ENCODE measurements around the gene ABI2. TPM values are rescaled to one million over a fixed set of nuclear protein-coding genes. Genes with fewer than 3 reads are reported as not detected.

Gene ABI2
- total RNA-seq, 1 donor from 2014 or later, result 101 TPM

DNA sequence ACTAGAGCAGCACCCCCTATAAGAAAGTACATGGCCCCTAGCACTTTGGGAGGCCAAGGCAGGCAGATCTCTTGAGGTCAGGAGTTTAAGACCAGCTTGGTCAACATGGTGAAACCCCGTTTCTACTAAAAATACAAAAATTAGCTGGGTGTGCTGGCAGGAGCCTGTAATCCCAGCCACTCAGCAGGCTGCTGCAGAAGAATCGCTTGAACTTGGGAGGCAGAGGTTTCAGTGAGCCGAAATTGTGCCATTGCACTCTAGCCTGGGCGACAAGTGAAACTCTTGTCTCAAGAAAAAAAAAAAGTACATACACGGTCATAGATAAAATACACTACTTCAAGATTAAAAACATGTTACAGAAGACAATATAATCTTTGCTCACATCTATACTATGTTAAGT lies 143.1 kb downstream of the ABI2 start:
- Mint-ChIP-seq H3K4me1 (ENCODE audit: low read depth, unreplicated experiment) (no peaks in the 10 kb centered on the region), H3K36me3 (ENCODE audit: unreplicated experiment) (no peaks in the 10 kb centered on the region), H3K4me3 (ENCODE audit: unreplicated experiment) (no peak overlapping the region), H3K27me3 (ENCODE audit: unreplicated experiment) (no peaks in the 10 kb centered on the region), H3K9me3 (ENCODE audit: unreplicated experiment) (no peaks in the 10 kb centered on the region), H3K27ac (ENCODE audit: unreplicated experiment) (no peak overlapping the region)
- TF ChIP-seq, protein P1, sequence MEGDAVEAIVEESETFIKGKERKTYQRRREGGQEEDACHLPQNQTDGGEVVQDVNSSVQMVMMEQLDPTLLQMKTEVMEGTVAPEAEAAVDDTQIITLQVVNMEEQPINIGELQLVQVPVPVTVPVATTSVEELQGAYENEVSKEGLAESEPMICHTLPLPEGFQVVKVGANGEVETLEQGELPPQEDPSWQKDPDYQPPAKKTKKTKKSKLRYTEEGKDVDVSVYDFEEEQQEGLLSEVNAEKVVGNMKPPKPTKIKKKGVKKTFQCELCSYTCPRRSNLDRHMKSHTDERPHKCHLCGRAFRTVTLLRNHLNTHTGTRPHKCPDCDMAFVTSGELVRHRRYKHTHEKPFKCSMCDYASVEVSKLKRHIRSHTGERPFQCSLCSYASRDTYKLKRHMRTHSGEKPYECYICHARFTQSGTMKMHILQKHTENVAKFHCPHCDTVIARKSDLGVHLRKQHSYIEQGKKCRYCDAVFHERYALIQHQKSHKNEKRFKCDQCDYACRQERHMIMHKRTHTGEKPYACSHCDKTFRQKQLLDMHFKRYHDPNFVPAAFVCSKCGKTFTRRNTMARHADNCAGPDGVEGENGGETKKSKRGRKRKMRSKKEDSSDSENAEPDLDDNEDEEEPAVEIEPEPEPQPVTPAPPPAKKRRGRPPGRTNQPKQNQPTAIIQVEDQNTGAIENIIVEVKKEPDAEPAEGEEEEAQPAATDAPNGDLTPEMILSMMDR (IDR thresholded peaks at IDR 0.05; ENCODE audit: partially characterized antibody, unreplicated experiment), result no peak
- no peak for DNase-seq

DNA sequence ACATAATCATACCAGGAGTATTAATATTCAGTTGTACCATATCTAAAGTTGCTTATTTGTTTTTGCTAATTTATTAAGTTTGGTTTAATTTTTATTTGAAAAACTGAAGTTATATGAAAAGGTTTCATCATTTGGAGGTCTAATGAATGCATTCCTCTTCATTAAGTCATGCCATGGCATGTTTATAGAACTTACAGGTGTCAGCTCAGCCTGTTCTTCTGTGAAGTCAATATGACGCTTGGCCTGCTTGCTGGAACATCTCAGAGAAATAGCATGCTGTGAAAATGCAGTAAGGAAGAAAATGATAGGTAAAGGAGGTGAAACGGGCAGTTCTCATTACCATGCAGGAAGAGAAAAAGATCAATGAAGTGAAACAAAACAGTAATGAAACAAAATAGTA lies 148.7 kb downstream of the ABI2 start:
- H3K36me3 Mint-ChIP-seq (ENCODE audit: unreplicated experiment), result no peaks in the 10 kb centered on the region
- no peaks in the 10 kb centered on the region for H3K9me3 Mint-ChIP-seq (ENCODE audit: unreplicated experiment)
- H3K4me1 Mint-ChIP-seq (ENCODE audit: low read depth, unreplicated experiment), result no peaks in the 10 kb centered on the region
- TF ChIP-seq, protein P1 (IDR thresholded peaks at IDR 0.05; ENCODE audit: partially characterized antibody, unreplicated experiment), result no peak
- no peaks in the 10 kb centered on the region for H3K27me3 Mint-ChIP-seq (ENCODE audit: unreplicated experiment)
- H3K4me3 Mint-ChIP-seq (ENCODE audit: unreplicated experiment), result no peak overlapping the region
- no peak for DNase-seq
- no peak overlapping the region for H3K27ac Mint-ChIP-seq (ENCODE audit: unreplicated experiment)

DNA sequence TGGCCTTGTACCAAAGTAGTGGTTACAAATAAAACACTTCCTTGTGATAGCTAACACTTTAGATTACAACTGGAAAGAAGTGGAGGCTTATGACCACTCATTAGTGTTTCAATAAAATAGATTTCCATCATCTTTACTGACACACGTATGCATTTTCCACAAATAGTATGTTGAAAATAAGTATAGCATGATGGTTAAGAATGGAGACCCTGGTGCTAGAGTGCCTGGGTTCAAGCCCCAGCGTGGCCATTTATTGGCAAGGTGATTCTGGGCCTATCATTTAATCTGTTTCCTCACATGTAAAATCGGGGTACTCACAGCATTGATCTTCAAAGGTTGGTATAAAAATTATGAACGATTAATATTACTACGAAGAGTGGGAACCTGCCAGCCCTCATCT lies 152.4 kb downstream of the ABI2 start:
- H3K4me3 Mint-ChIP-seq (ENCODE audit: unreplicated experiment), result no peak overlapping the region
- no peaks in the 10 kb centered on the region for H3K27me3 Mint-ChIP-seq (ENCODE audit: unreplicated experiment)
- no peaks in the 10 kb centered on the region for H3K4me1 Mint-ChIP-seq (ENCODE audit: low read depth, unreplicated experiment)
- no peak overlapping the region for H3K27ac Mint-ChIP-seq (ENCODE audit: unreplicated experiment)
- H3K9me3 Mint-ChIP-seq (ENCODE audit: unreplicated experiment), result no peaks in the 10 kb centered on the region
- TF ChIP-seq, protein P1 (IDR thresholded peaks at IDR 0.05; ENCODE audit: partially characterized antibody, unreplicated experiment), result no peak
- DNase-seq, result no peak
- no peaks in the 10 kb centered on the region for H3K36me3 Mint-ChIP-seq (ENCODE audit: unreplicated experiment)

DNA sequence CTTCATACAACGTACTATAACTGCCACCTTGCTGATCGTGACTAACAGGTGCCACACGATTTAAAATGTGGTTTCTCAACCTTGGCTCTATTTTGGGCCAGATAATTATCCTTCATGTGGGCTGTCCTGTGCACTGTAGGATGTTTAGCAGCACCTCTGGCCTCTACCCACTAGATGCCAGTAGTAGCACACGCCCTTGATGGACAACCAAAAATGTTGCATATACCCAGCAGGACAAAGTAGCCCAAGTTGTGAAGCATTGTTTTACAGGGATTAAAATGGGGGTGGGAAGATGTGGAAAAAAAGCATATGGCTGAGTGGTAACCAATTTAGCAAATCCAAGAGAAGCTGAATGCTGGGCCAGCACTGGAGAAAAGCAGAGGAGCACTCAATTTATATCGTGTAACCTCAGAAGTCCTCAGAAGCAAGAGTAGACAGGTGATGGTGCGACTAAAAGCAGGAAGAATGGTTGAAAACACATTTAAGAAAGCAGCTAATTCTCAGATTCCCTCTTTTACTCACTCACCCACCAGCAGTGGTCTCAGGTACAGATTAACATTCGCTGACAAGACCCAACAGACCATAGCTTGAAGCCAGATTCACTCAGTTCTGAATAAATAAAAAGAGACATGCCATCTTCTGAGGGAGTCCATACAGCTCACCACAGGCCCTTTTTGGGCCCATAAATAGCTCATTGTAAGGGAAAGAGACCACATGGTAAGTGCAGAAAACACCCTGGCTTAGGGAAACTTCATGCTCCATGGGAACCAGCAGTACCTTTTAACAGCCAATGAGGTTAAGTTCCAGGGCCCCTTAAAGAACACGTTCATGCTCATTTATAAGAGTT lies 156.3 kb downstream of the ABI2 start:
- Mint-ChIP-seq H3K4me3 (ENCODE audit: unreplicated experiment) (no peak overlapping the region), H3K36me3 (ENCODE audit: unreplicated experiment) (no peaks in the 10 kb centered on the region), H3K4me1 (ENCODE audit: low read depth, unreplicated experiment) (no peaks in the 10 kb centered on the region), H3K9me3 (ENCODE audit: unreplicated experiment) (no peaks in the 10 kb centered on the region), H3K27ac (ENCODE audit: unreplicated experiment) (no peak overlapping the region), H3K27me3 (ENCODE audit: unreplicated experiment) (no peaks in the 10 kb centered on the region)
- no peak for DNase-seq
- TF ChIP-seq, protein P1 (IDR thresholded peaks at IDR 0.05; ENCODE audit: partially characterized antibody, unreplicated experiment), result no peak

DNA sequence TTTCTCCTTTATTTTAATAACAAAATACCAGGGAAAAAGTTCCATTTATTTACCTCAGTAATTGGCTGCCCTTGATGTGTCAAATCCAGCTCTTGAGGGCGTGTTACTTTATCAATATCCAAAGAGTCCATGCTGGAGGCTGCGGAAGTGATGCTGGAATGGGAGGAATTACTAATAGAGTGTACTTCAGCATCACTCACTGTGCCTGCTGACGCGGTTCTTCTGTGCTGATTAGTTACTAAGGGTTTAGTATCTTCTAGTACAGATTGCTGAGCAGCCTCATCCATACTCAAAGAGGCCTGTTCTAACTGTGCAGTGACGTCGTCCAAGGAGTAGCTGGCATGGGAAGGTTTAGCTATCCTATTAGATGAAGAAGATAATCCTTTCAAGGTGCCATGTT lies 161.3 kb downstream of the ABI2 start:
- TF ChIP-seq, protein P1 (IDR thresholded peaks at IDR 0.05; ENCODE audit: partially characterized antibody, unreplicated experiment), result no peak
- no peaks in the 10 kb centered on the region for H3K27me3 Mint-ChIP-seq (ENCODE audit: unreplicated experiment)
- no peak for DNase-seq
- no peaks in the 10 kb centered on the region for H3K9me3 Mint-ChIP-seq (ENCODE audit: unreplicated experiment)
- no peaks in the 10 kb centered on the region for H3K4me1 Mint-ChIP-seq (ENCODE audit: low read depth, unreplicated experiment)
- H3K36me3 Mint-ChIP-seq (ENCODE audit: unreplicated experiment), result no peaks in the 10 kb centered on the region
- no peak overlapping the region for H3K27ac Mint-ChIP-seq (ENCODE audit: unreplicated experiment)
- H3K4me3 Mint-ChIP-seq (ENCODE audit: unreplicated experiment), result no peak overlapping the region

All from glutamatergic neuron (in vitro differentiated cells).